ENCODE results near the gene HOXC11.

HOXC11 gene

DNA sequence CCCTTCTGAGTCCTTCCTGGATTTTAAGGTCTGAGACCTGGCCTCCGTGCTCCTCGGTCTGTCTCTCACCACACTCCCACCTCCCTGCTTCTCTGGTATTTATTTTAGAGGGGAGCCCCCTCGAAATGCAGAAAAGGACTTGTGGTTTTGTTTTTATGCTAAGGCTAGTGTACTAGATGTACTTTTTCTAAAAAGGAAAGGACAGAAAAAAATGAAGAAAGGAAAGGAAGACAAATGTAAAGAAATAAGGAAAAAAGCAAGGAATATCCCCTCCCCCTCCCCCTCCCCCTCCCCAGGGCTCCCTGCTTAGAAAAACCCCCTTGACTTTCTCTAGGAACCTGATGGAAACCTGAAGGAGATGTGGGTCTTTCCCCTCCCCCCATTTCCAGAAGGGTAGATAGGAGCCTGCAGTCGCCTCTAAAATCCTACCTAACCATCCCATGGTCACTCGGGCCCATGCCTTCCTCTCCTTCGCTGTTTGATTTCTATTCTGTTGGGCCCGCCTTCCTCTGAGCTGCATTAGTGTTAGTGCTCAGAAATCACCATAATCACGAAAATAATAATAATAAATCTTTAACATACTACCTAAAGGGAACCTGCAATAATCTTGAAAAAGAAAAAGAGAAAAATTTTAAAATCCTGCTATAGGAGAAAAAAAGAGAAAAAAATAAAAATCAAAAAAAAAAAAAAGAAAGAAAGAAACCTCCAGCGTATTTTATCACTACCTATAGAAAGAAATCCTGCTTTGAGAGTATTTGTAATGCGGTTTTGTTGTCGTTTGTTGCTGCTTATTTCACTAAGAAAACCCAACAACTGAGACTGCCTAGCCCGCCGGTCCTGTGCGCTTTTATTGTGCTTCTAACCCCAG lies 39.0 kb downstream of the HOXC11 start:
- DNase-seq, result no peak

DNA sequence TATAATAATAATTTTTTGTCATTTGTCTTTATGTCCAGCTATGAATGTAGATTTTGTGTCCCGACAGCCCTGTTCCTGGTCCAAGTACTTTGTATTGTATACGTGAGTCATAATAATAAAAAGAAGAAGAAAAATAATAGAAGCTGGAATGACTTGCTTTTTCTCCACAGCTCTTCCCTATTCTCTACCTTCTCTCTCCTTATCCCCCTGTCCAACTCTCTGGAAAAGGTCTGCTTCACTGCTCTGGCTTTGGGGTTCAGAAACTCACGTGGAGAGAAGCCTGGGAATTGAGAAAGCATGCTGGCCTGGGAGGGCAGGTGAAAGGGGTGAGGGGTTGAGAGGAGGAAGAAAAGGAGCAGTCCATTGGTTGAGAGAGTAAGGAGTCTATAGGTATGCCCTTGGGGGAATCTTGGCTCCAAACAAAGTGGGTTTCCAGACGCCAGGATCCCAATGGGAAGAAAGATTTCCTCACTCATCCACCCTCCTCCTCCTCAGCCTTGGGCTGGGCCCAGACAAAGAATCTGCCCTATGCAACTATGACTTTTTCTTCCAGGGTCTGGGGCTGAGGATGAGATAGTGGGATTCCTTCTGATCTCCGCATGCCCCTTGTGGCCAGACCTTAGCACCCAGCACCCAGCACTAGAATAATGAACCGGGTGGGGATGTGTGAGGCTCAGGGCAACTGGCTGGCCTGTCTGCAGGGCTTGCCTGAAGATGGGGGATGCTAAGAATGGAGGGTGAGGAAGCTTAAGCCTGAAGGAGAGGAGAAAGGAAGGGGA lies 39.9 kb downstream of the HOXC11 start:
- DNase-seq, result no peak

DNA sequence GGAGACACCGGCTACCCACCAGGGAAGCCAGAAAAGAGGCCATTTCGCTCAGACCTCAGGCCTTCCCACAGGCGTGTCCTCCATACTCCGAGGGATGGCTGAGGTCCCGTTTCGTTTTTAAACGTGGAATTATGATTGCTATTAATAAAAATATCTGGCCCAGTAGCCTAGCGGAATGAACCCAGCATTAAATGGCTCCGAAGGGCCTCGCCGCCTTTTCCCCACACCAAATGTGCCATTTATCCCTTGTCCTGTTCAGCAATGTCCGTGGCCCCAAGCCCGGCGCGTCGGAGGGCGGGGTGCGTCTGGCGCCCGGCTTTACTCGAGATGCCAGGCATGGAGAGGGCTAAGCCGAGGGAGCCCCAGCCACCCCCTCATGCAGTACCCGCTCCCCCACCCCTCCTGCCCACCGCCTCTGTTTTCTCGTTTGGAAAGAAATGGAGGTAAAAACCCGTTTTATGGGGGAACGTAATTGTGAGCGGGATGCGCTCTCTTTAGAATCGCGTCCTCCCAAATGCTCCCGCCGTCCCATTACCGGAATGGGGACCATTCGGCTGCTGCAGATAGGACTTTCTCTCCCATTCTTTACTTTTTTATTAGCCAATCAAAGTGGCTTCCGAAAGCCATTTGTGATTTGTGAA lies 41.6 kb downstream of the HOXC11 start:
- DNase-seq, result no peak

DNA sequence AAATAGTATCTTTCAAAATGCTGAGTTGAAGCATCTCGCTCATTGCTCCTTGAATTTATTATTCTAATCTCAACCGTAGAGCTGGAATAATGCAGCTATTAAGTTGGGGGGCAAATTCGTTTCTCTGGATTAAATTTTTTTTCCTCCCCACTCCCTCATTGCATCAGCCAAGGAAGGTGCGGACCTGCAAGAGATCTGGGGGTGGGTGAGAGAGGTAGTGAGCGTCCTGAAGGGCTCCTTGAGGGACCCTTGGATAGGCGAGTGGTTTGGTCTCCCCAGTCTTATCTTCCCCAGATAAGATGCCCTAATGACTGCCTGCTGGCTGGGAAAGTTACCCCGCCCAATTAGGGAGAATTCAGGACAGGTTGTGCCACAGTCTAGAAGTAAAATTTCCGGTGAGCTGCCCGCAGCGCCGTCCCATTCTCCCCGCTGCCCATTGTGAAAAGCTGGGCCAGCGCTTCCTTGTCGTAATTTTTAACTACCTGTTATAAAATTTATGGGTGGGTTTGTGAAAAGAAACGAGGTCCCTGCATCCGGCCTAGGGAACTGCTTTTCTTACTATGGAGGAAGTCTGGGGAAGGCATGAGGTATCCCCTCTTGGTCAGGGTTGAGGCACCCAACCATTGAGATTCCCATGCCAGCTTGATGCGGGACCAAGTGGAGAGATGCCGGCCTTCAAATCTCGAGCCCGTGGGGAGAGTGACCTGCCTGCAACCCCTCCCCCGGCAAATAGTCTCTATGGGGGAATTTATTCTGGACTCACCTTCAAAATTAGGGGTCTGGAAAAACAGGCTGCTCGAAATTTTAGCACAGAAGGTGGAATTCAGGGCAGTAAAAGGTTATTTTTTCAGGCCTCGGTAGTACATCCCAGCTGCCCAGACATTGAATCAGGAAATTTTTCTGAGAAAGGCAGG lies 42.3 kb downstream of the HOXC11 start:
- DNase-seq, result no peak

DNA sequence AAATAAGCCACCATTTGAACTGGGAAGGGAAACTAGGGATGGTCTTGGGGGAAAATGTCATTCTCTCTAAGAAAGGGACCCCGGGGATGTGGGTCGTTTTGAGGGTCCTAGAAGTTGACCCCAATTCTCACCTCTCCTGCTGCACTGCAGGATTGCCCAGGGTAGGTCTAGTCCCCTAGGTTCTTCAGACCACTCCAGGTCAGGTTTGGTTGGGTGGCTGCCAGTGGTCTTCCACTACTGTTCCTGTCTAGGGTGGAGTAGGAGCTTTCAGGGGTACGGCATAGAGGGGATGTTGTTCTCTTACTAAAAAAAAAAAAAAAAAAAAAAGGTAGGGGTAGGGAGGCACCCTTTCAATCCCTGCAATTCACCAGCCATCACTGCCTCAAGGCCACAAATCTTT lies 43.1 kb downstream of the HOXC11 start:
- DNase-seq, result no peak

DNA sequence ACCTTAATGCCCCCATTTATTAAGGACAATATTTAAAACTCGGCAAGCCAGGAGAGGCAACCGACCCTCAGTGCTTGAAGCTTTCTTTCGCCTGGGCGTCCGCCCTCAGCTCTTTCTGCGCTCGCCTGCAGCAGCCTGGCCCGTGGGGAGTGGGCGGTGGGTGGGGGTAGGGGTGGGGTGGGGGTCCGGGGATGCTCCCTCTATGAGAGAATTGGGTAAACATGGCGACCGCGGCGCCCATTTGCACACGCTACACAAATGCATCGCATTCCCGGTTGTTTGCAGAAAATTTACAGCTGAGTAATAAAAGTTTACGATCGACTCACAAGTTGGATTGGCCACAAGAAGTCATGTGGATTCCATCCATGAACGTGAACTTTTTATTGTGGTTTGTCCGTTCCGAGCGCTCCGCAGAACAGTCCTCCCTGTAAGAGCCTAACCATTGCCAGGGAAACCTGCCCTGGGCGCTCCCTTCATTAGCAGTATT lies 43.6 kb downstream of the HOXC11 start:
- no peak for DNase-seq

DNA sequence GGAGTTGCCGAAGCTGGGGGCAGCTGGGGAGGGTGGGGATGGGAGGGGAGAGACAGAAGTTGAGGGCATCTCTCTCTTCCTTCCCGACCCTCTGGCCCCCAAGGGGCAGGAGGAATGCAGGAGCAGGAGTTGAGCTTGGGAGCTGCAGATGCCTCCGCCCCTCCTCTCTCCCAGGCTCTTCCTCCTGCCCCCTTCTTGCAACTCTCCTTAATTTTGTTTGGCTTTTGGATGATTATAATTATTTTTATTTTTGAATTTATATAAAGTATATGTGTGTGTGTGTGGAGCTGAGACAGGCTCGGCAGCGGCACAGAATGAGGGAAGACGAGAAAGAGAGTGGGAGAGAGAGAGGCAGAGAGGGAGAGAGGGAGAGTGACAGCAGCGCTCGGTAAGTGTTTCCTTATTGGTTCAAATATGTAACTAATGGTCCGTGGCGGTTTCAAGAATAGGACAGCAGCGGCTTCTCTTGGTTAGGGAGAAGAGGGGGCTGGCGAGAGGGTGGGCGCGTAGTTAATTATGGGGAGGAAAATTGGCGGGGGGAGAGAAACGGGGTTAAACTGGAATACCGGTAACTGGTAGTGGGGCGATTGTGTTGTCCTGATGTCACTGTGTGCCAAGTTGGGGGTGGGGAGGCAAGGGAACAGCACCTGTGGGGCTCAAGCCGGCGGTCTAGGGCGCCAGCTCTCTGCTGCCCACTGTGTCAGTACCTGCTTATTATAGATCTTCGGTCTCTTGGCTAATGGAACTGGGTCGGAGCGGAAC lies 44.3 kb downstream of the HOXC11 start:
- DNase-seq, result no peak

DNA sequence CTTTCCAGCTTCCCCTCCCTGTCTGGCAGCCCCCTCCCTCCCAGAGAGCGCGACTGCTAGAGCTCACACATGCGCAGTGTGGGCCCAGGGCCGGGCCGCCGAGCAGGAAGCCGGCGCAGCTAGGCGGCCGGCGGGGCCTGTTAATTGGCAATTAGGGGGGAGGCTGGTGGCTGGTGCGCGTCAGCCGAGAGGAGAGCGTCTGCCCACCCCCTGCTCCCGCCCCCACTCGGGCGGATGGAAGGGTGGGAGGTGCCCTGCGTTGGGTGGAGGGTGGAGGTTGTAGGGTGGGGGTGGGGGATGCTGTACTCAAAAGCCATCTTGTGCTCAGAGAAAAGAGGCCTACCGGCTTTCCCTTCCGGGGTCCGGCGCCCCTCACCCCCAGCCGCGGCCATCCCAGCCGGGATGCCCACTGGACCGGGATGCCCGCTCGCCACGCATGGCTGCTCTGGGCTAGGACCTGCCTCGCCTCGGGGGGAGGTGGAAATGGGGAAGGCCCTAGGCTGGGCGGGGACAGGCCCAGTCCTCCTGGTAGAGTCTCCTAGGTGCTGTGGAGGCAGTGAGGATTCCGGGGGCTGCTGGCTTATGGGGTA lies 45.0 kb downstream of the HOXC11 start:
- DNase-seq, result peak; percentile 87

DNA sequence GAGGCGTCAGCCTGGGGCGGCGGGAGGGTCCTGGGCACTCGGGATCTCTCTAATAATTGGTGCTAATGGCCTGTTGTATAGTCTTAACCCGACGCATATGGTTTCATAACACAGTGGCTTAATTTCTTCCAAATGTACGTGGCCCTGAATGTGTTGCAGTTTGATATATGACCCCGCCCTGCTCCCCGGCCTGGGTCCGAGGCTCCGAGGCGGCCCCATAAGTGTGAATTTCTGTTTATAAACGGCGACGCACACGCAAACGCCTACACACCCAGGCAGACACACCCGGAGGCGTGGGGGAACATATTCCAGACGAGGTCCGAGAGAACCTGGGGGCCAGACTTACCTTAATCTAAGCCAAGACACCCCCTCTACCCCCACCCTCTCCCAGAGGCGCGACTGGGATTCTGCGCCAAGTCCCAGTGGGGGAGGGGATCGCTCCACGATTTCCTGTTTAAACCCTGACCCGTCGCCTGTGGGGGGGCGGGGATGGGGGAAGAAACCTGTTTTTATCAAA lies 45.6 kb downstream of the HOXC11 start:
- DNase-seq, result no peak

DNA sequence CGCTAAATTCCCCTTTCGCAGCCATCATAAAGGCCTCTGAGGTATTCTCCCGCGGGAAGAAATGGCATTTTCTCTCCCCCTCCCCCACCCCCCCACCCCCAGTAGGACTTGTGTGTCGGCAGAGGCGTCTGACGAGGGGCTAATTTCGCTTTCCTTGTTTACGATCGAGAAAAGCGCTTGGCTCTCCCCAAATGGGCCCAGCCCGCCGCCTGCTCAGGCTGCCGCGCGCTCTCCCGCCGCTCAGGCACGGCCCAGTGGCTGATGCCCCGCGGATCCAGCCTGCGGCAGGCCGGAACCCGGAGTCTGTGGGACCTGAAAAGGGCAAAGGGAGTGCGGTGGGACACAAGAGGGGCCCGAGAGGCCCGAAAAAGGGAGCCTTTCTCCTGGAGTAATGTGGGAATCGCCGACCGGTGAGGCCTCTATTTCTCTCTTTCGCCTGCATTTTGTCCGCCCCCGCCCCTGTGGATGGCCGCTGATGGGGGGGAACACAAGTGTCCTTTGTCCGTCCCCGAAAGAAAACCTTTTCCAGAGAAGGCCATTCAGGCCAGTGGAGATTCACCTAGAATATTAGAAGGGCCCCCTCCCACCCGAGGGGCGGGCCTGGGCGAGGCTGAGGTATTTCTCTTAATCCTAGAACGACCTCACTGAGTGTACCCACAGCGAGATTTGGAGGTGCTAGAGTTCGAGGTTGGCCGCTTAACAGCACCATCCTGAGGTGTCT lies 46.3 kb downstream of the HOXC11 start:
- DNase-seq, result no peak

DNA sequence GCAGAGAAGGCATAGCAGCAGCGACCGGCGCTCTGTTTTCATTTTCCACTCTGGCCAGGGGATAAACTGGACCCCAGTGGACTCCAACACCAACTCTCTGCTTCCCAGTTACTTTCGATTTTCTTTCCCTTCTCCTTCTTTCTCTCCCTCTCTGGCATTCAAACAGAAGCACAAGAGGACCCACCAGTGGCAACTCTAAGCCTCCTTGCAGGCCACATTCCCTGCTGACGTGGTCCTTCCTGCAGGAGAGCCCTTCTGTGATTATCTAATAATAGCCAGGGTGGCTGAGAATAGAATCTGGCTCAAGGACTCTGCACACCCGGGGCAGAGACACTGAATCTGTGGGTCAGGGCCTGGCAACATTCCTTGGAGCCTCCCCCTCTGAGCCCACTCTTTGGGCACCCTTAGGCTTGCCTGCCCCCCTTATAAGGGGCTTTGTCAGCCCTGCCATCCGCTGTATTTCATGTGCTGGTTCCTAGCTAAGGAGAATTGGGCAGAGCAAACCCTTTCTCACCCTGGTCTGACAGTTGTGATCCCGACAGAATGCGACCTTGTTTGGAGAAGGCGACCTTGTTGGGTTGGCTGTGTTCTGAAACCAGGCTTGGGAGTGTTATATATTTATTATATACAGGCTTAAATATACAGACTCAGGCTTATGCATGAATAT lies 47.1 kb downstream of the HOXC11 start:
- no peak for DNase-seq

DNA sequence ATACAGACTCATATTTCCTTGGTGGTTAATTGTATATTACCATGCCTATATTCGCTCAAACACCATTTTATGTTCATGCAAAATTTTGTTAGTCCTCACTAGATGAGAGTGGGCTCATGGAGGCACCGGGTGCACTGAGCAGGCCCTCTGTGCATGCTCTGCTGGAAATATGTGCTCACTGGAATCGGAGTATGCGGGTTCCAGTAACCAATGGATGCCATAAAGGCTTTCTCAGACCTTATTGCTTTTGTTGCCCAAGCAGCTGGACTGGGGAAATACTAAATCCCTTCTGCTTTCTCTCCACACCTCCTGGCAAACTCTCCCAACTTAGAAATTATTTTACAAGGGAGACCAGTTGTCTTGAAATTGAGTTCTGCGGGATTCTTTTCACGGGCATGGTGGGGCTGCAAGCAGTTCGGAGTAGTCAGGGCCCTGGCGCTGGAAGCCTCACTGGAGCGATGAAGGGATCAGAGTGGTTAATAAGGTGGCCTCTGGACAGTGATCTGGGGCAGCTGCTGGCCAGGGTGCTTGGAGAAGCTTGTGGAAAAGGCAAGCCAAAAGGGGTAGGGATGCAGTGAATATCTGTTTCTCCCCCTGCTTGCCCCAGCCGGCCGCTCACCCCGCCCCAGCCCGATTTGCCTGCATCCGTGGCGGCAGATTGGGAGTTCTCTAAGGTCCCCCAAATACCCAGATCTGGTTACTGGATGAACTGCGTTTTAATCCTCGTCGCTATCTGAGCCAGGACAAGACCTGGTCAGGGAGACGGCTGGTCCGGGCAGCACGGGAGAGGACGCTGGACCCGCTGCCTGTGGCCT lies 47.9 kb downstream of the HOXC11 start:
- DNase-seq, result no peak

DNA sequence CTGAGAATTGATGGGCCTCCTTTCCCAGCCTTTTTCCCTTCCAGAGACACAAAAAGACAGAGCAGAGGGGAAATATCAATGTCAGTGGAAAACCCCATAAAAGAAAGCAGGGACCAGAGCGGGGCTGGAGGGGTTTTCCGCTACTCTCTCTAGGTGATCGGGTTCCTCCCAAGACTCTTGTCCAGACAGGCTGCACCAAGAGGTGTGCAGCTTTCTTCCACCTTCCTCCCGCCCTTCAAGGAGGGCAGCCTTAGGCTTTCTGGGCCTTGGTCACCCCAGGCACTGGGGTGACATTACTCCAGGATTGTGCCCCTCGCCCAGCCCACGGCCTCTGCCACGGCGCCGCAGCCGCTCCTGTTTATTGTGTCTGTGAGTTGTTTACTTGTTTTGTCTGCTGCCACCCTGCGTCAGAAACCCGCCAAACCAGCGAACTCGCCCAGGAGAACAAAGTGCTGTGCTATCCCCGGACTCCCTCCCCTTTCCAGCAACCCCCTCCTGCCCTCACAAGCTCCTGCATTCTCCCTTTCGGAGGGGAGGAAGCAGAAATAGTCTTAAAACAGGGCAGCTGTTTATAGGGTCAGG lies 48.6 kb downstream of the HOXC11 start:
- DNase-seq, result no peak

DNA sequence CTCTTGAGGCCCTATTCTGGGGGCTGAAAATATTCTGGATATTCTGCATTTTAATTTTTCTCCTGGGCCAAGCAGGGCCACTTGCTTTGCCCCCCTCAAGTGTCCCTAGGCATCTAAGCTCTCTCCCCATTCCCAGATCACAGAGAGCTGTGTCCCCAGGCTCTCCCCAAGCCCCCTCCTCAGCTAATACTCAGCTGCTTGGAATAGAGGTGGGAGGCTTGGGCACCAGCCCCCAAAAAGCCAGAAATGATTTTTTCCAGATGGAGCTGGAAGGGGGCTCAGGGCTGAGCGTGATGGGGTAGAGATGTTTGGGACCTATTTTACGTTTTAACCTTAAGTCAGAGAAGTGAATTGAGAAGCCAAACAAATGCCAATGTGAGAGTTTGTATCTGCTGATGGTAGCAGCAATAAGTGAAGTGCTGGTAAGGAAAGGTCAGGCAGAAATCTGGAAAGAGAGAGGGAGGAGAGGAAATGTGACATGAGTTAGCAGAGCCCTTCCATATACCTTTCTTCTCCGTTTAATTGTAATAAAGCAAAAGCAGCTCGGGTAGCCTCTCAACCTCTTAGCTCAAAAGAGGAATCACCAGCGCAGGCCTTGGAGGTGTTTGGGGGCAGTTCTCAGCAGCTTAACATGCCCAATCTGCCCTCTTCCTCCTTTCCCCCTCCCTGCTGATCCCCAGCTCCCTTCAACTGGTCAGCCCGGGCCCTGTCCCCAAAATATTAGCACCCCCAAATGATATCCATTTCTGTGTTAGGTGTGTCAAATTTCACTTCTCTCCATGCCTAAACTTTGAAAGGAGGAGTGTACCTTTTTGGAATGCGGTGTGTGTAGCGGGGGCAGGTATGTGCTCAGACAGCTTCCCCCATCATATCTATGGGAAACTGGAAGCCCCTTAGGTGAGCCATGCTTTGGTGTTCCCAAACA lies 50.3 kb downstream of the HOXC11 start:
- no peak for DNase-seq

DNA sequence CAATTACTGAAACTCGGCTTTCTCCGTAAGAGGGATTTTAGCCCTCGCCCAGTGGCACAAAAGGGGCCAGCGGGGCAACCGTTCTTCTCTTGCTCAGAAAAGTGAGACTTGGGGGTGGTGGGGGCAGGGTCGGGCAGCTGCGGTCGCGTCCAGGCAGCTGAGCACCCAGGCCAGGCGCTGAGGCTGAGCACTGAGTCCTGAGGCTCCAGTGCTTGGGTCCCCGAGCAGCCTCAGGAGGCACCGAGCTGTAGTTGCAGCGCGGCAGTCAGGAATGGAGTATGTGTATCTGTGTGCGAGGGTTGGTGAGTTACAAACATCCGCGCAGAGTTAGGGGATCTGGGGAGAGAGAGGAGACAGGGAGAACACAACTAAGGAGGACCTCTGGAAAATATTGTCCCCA lies 51.2 kb downstream of the HOXC11 start:
- no peak for DNase-seq

DNA sequence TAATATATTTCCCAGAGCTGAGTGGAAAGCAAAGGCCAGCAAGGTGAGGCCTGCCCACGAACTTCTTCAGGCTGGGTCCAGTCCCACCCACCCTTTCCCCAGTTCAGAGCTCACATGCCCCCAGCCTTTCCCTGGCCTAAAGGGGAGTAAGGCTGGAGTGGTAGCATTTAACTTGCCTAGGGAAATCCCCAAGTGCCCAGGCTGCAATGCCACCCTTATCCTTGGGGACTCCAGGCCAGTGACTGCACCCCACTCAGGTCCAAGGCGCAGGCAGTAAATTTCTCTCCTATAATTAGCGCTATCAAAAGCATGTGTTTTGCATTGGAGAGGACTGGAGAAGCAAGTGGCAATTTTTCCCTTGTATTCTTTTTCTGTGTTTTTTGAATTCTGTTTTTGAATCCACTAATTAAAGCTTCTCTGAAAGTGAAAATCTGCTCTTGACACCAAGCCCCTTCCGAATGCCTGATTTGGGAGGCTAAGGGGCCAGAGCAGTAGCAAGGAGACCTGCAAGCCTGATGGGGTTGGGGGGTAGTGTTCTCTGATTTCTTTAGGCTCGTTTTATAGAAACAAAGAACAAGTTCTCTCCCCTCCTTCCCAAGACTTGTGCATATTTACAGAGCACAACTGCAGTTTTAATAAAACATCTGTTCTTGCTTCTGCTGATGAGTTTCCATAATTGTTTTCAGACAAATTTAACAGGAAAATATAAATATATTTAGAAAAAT lies 51.8 kb downstream of the HOXC11 start:
- DNase-seq, result no peak

Data from activated effector memory CD4-positive, alpha-beta T cell treated with anti-CD3 and anti-CD28 coated beads, Interleukin-2, amount 50 U/mL, for 16 hours (primary cell).